Measurements from ENCODE around the gene FAM13A.

The FAM13A gene

GRCh38 chr4:88720451-88721428 is 336.2 kb downstream of the FAM13A start:
- ChIA-PET POLR2A (no interaction called here), CTCF (interaction anchor here (1.0 kb wide), 1 partner anchor 10 kb away, joined by 4 read pairs; no protein-coding TSS in a partner anchor)
- TF ChIP-seq CTCF (IDR thresholded peaks at IDR 0.05; ENCODE audit: insufficient read depth, low read length, missing control alignments): no peak
- DNase-seq (ENCODE audit: low read depth, low spot score): no peak
- no peak overlapping the region for H3K4me3 ChIP-seq (ENCODE audit: low read depth, low read length)

GRCh38 chr4:88719381-88719780 is 337.6 kb downstream of the FAM13A start:
- POLR2A ChIA-PET: no interaction called here
- no peak overlapping the region for H3K4me3 ChIP-seq (ENCODE audit: low read depth, low read length)
- DNase-seq (ENCODE audit: low read depth, low spot score): no peak
- TF ChIP-seq CTCF (IDR thresholded peaks at IDR 0.05; ENCODE audit: insufficient read depth, low read length, missing control alignments): no peak
- CTCF ChIA-PET: interaction anchor here (1.0 kb wide), 1 partner anchor 8 kb away, joined by 4 read pairs; no protein-coding TSS in a partner anchor

GRCh38 chr4:88718098-88718497 is 338.9 kb downstream of the FAM13A start:
- POLR2A ChIA-PET: no interaction called here
- TF ChIP-seq CTCF (IDR thresholded peaks at IDR 0.05; ENCODE audit: insufficient read depth, low read length, missing control alignments): no peak
- no peak for DNase-seq (ENCODE audit: low read depth, low spot score)
- H3K4me3 ChIP-seq (ENCODE audit: low read depth, low read length): no peak overlapping the region
- CTCF ChIA-PET: interaction anchor here (1.0 to 2.2 kb wide), 2 partner anchors 9 to 12 kb away, joined by 3 to 6 read pairs; no protein-coding TSS in a partner anchor

DNA sequence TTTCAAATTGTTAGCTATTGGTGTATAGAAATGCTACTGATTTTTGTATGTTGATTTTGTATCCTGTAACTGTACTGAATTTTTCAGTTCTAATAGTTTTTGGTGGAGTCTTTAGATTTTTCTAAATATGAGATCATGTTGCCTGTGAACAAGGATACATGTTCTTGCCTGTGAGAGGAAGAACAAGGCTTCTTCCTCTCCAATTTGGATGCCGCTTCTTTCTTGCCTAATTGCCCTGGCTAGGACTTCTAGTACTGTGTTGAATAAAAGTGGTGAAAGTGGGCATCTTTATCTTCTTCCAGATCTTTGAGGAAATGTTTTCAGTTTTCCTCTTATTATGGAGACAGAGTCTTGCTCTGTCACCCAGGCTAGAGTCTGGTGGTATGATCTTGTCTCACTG is 343.2 kb downstream of the FAM13A start:
- no peak for TF ChIP-seq CTCF (IDR thresholded peaks at IDR 0.05; ENCODE audit: insufficient read depth, low read length, missing control alignments)
- H3K4me3 ChIP-seq (ENCODE audit: low read depth, low read length): no peak overlapping the region
- DNase-seq (ENCODE audit: low read depth, low spot score): no peak
- CTCF ChIA-PET: no interaction called here
- POLR2A ChIA-PET: no interaction called here

GRCh38 chr4:88709989-88710388 is 347.0 kb downstream of the FAM13A start:
- no peak for DNase-seq (ENCODE audit: low read depth, low spot score)
- POLR2A ChIA-PET: no interaction called here
- H3K4me3 ChIP-seq (ENCODE audit: low read depth, low read length): no peak overlapping the region
- no peak for TF ChIP-seq CTCF (IDR thresholded peaks at IDR 0.05; ENCODE audit: insufficient read depth, low read length, missing control alignments)
- CTCF ChIA-PET: interaction anchor here (0.9 to 8.7 kb wide), 5 partner anchors 10 to 313 kb away, joined by 3 to 98 read pairs (median 4); no protein-coding TSS in a partner anchor

DNA sequence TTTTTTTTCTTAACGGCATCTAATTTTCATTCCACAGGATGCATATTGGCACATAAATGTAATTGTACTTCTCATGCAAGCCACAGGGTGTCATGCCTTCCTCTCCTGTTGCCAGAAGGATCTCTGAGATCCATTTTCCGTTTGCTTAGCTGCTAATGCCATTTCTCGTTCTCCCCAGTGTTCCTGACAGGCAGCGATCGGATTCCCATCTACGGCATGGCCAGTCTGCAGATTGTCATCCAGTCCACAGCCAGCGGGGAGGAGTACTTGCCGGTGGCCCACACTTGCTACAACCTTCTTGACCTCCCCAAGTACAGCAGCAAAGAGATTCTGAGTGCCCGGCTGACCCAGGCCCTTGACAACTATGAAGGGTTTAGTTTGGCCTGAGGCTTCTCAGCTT is 350.4 kb downstream of the FAM13A start:
- ChIA-PET POLR2A (interaction anchor here (0.6 kb wide), 1 partner anchor 111 kb away, joined by 3 read pairs; no protein-coding TSS in a partner anchor), CTCF (interaction anchor here (0.5 to 8.7 kb wide), 40 partner anchors 9 to 530 kb away, joined by 3 to 98 read pairs (median 5); partner anchors contain the start of gene NAP1L5)
- TF ChIP-seq CTCF (IDR thresholded peaks at IDR 0.05; ENCODE audit: insufficient read depth, low read length, missing control alignments): peak; percentile 60
- no peak overlapping the region for H3K4me3 ChIP-seq (ENCODE audit: low read depth, low read length)
- DNase-seq (ENCODE audit: low read depth, low spot score): no peak

Data from AG04449 (cell line).